ENCODE data around the gene GRIK4.

GRIK4 gene

GRCh38 chr11:120467627-120468026 lies 43.9 kb upstream of the GRIK4 start:
- TF ChIP-seq CTCF (IDR thresholded peaks at IDR 0.05; ENCODE audit: low read length) (no peak), EZH2 (IDR thresholded peaks at IDR 0.05; ENCODE audit: borderline replicate concordance, low read length) (no peak)
- H3K36me3 ChIP-seq (ENCODE audit: insufficient read depth, low read length) = peaks cover 3% of the 10 kb centered on the region

GRCh38 chr11:120471131-120471530 lies 40.4 kb upstream of the GRIK4 start:
- no peaks in the 10 kb centered on the region for H3K9me3 ChIP-seq (ENCODE audit: low read length)
- H3K9ac ChIP-seq (ENCODE audit: low read length) = no peak overlapping the region
- no peaks in the 10 kb centered on the region for H3K79me2 ChIP-seq (ENCODE audit: insufficient read depth, low read length)
- H3K4me3 ChIP-seq (ENCODE audit: low read depth, low read length, poor library complexity, severe bottlenecking) = no peak overlapping the region
- H3K4me1 ChIP-seq (ENCODE audit: insufficient read depth, low read length, severe bottlenecking) = no peaks in the 10 kb centered on the region
- no peak overlapping the region for H2AFZ ChIP-seq (ENCODE audit: low read length)
- H3F3A ChIP-seq (ENCODE audit: insufficient read depth, low read length) = no peaks in the 10 kb centered on the region
- H3K9me2 ChIP-seq (ENCODE audit: low read depth, low read length) = no peaks in the 10 kb centered on the region
- no peaks in the 10 kb centered on the region for H3K27me3 ChIP-seq (ENCODE audit: insufficient read depth, low read length)
- no peak for TF ChIP-seq EZH2 (IDR thresholded peaks at IDR 0.05; ENCODE audit: borderline replicate concordance, low read length)
- no peak for TF ChIP-seq CTCF (IDR thresholded peaks at IDR 0.05; ENCODE audit: low read length)
- H4K20me1 ChIP-seq (ENCODE audit: insufficient read depth, low read length) = no peaks in the 10 kb centered on the region
- H3K4me2 ChIP-seq (ENCODE audit: low read length) = no peak overlapping the region
- peaks cover 3% of the 10 kb centered on the region for H3K36me3 ChIP-seq (ENCODE audit: insufficient read depth, low read length)
- no peak overlapping the region for H3K27ac ChIP-seq (ENCODE audit: low read depth, low read length, poor library complexity, severe bottlenecking)

More at GRCh38 chr11:120467627-120468026, 43.9 kb upstream of the GRIK4 start:
- no peak overlapping the region for H3K4me3 ChIP-seq (ENCODE audit: low read depth, low read length, poor library complexity, severe bottlenecking)
- H3K79me2 ChIP-seq (ENCODE audit: insufficient read depth, low read length) = no peaks in the 10 kb centered on the region
- H3K9me2 ChIP-seq (ENCODE audit: low read depth, low read length) = no peaks in the 10 kb centered on the region
- no peak overlapping the region for H3K27ac ChIP-seq (ENCODE audit: low read depth, low read length, poor library complexity, severe bottlenecking)
- no peaks in the 10 kb centered on the region for H3K4me1 ChIP-seq (ENCODE audit: insufficient read depth, low read length, severe bottlenecking)
- H4K20me1 ChIP-seq (ENCODE audit: insufficient read depth, low read length) = no peaks in the 10 kb centered on the region
- H3K4me2 ChIP-seq (ENCODE audit: low read length) = no peak overlapping the region
- no peak overlapping the region for H2AFZ ChIP-seq (ENCODE audit: low read length)
- H3K9me3 ChIP-seq (ENCODE audit: low read length) = no peaks in the 10 kb centered on the region
- H3F3A ChIP-seq (ENCODE audit: insufficient read depth, low read length) = no peaks in the 10 kb centered on the region
- H3K9ac ChIP-seq (ENCODE audit: low read length) = no peak overlapping the region
- H3K27me3 ChIP-seq (ENCODE audit: insufficient read depth, low read length) = no peaks in the 10 kb centered on the region

GRCh38 chr11:120471994-120472393 lies 39.6 kb upstream of the GRIK4 start:
- Histone ChIP-seq H3K27me3 (ENCODE audit: insufficient read depth, low read length) (no peaks in the 10 kb centered on the region), H2AFZ (ENCODE audit: low read length) (no peak overlapping the region), H3F3A (ENCODE audit: insufficient read depth, low read length) (no peaks in the 10 kb centered on the region), H4K20me1 (ENCODE audit: insufficient read depth, low read length) (no peaks in the 10 kb centered on the region), H3K27ac (ENCODE audit: low read depth, low read length, poor library complexity, severe bottlenecking) (no peak overlapping the region), H3K4me2 (ENCODE audit: low read length) (no peak overlapping the region), H3K4me3 (ENCODE audit: low read depth, low read length, poor library complexity, severe bottlenecking) (no peak overlapping the region), H3K9me3 (ENCODE audit: low read length) (no peaks in the 10 kb centered on the region), H3K79me2 (ENCODE audit: insufficient read depth, low read length) (no peaks in the 10 kb centered on the region), H3K4me1 (ENCODE audit: insufficient read depth, low read length, severe bottlenecking) (no peaks in the 10 kb centered on the region), H3K9me2 (ENCODE audit: low read depth, low read length) (no peaks in the 10 kb centered on the region), H3K36me3 (ENCODE audit: insufficient read depth, low read length) (peaks cover 3% of the 10 kb centered on the region), H3K9ac (ENCODE audit: low read length) (no peak overlapping the region)
- TF ChIP-seq CTCF (IDR thresholded peaks at IDR 0.05; ENCODE audit: low read length) (no peak), EZH2 (IDR thresholded peaks at IDR 0.05; ENCODE audit: borderline replicate concordance, low read length) (no peak)

Measured in OCI-LY1 (cell line).